HK-2 (cell line): ENCODE measurements around the gene IQCM.

Source experiments
- DNase-seq: peaks from one replicate; pipeline ENCODE4 v3.0.0-alpha.2; 2018; ENCODE audit not compliant: unreplicated experiment

IQCM gene

GRCh38 chr4:149781150-149781549 is 34.5 kb downstream of the IQCM start:
- DNase-seq: no peak

- DNase-seq: no peak
Observed at GRCh38 chr4:149768477-149768876, 47.2 kb downstream of the IQCM start.

- DNase-seq: no peak
Observed at GRCh38 chr4:149766135-149766534, 49.5 kb downstream of the IQCM start.

DNA sequence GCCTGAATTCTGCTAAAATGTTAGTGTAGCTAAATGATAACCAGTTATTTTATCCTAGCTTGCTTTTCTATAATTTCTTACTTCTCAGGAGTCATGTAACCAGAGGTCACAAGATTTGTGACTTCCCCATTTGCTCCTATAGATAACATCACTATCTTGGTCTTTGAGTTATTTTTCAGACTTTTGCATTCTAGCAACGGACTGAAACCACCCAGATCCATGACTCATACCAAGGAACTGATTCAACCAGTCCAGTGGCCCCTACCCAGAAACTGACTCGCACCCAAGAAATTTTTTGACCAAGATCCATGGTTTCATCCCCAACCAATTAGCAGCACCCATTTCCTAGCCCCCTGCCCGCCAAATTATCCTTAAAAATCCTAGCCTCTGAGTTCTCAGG is 50.0 kb downstream of the IQCM start:
- peak; percentile 28 for DNase-seq

- no peak for DNase-seq
Observed at GRCh38 chr4:149755969-149756368, 59.7 kb downstream of the IQCM start.

DNA sequence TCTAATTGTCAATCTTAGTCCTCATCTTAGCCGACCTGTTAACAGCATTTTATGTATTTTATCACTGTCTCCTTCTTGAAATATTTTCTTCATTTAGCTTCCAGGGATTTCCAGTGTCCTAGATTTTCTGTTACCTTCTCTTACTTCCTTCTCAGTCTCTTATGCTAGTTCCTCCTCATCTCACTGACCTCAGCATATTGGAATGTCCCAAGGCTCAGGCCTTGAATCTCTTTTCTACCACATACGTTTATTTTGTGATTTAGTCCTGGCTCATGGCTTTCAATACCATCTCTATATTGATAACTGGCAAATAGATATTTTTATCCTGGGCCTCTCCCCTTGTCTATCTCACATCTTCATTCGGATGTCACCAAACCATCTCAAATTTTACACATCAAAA is 61.1 kb downstream of the IQCM start:
- peak; percentile 7 for DNase-seq

DNA sequence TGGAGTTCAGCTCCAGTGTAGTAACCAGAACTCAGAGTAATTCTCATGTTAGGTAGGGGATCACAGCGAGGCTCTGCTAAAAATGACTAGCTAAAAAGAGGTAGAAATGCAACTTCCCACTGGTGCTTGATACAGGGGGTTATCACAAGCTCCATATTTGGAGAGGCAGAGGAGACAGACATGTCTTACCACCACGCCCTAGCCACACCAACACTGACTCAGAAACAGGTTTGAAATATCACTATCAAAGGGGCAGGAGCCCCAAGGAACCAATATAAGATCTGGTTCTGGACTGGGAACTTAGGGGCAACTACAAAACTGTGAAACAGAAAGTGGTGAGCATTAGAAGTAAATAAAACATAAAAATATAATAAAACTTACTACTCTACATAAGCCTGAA is 62.9 kb downstream of the IQCM start:
- no peak for DNase-seq

- no peak for DNase-seq
Observed at GRCh38 chr4:149751174-149751573, 64.5 kb downstream of the IQCM start.

- DNase-seq: no peak
Observed at GRCh38 chr4:149749784-149750183, 65.9 kb downstream of the IQCM start.

GRCh38 chr4:149747646-149748045 is 68.0 kb downstream of the IQCM start:
- DNase-seq: no peak

DNA sequence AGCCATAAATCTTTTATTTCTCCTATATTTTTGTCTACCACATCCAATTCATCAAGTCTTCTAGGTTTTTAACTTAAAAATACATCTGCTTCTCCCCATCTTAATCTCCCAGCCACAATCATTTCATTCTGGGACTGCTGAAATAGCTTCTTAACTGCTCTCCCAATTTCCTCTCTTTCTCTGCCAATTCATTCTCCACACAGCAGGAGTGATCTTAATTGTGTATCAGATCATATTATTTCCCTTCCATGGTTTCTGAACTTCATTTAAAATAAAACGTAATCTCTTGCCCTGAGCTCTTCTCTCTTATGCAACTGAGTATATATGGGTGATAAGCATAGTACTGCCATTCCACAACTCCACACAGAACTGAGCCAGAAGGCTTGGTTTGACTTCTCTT is 69.4 kb downstream of the IQCM start:
- DNase-seq: no peak

- DNase-seq: no peak
Observed at GRCh38 chr4:149741186-149741831, 74.3 kb downstream of the IQCM start.

GRCh38 chr4:149738156-149738555 is 77.5 kb downstream of the IQCM start:
- DNase-seq: no peak

- no peak for DNase-seq
Observed at GRCh38 chr4:149735796-149736195, 79.8 kb downstream of the IQCM start.

DNA sequence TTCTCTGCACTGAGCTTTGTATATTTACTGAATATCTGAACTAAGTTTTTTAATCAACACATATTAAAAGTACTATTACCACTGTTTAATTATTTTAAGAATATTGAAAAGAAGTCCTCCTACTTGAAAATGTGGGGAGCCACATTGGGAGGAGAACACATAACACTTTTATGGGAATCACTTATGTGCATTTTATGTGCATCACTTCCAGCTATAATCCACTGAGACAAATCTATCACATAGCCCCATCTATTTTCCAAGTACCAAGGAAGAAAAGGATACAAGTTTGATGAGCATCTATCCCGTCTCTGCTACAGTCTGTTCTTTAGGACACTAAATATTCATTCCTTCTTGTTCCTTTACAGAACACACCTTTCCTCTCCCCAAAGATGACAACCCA is 87.2 kb downstream of the IQCM start:
- no peak for DNase-seq

DNA sequence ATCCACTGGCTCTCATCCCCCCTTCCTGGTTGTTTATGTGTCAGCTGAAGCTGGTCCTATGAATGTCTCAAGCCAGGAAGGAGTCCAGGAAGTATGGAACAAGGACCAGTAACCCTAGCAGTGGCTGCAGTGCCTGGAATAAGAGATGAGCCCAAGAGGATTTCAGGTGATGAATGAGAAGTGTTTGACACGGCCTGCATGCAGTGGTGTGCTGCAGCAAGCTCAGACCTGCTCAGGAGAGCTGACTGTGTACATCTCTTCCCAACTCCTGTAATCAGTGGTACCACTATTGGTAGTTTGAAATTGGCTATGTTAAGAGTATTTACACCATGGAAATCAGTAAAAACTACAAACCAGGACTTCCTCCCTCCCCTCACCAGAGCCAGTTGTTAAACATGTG is 88.0 kb downstream of the IQCM start:
- DNase-seq: no peak

GRCh38 chr4:149723065-149723464 is 92.6 kb downstream of the IQCM start:
- no peak for DNase-seq

DNA sequence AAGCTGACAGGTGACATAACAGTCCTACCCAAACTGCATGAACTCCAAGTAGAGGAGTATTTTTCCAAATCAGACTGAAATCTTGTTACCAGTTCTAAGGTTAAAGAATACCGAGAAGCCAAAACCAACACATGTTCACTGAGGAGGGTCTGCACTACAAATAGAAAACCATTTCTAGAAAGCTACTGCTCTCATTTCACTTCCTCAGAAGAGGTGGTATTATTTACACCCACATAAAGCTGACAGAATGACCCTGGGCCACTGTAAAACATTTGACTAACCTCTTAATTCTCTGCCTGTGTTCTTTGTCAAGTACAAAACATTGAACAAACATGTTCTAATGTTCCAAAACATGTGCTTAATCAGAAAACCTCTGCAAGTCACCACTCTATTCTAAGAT is 95.8 kb downstream of the IQCM start:
- DNase-seq: no peak

DNA sequence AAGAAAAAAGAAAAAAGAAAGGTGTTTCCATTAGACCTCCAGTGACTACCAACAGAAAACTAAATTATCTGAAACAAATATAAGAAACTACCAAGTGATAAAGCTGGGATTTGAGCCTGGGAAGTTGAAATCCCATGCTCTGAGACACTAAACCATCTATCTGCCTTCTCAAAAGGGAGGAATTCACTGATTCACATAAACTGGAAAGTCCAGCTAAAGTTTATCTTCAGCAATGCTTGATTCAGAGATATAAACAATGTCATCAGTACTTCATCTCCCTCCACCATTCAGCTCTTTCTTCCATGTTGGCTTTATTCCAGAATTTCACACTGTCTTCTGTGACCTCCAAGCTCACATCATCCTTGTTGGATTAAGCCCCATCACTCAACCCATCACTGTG is 96.3 kb downstream of the IQCM start:
- DNase-seq: no peak

DNA sequence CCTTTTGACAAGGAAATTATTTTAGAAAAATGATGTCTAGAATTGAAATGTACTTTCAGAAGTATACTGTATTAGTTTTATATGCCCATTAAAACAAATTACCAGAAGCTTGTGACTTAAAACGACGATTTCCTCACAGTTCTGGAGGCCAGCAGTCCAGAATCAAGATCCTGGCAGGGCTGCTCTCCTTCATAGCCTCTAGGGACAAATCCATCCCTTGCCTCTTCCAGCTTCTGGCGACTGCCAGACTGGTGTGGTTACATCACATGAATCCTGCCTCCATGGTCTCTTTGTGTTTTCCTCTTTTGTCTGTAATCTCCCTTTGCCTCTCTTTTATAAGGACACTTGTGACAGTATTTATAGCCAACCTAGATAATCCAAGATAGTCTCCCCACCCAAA is 97.1 kb downstream of the IQCM start:
- no peak for DNase-seq

GRCh38 chr4:149716728-149717127 is 98.9 kb downstream of the IQCM start:
- DNase-seq: no peak

- no peak for DNase-seq
Observed at GRCh38 chr4:149715822-149716585, 99.6 kb downstream of the IQCM start.

DNA sequence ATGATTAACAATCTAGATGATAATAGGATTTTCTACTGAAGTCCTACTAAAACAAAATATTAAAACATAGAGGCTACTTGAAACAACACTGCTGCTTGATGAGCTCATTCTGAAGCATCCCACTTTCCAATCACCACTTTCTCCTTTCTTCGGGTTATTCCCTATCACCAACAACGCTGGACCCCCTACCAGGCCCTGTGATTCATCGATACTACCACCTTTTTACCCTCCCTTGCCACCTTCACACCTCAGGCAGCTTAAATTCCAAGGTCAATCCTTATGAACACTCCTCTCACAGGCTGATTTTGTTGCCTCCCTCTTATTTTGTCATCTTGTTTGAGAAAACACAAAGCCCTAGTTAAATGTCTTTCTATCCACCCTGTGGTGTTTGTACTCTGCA is 102.6 kb downstream of the IQCM start:
- no peak for DNase-seq
